ENCODE measurements around the gene AP1S2. TPM values are rescaled to one million over a fixed set of nuclear protein-coding genes. Genes with fewer than 3 reads are reported as not detected.

AP1S2 gene
- total RNA-seq, 1 experiment from 2014 or later, result 18.6 TPM

DNA sequence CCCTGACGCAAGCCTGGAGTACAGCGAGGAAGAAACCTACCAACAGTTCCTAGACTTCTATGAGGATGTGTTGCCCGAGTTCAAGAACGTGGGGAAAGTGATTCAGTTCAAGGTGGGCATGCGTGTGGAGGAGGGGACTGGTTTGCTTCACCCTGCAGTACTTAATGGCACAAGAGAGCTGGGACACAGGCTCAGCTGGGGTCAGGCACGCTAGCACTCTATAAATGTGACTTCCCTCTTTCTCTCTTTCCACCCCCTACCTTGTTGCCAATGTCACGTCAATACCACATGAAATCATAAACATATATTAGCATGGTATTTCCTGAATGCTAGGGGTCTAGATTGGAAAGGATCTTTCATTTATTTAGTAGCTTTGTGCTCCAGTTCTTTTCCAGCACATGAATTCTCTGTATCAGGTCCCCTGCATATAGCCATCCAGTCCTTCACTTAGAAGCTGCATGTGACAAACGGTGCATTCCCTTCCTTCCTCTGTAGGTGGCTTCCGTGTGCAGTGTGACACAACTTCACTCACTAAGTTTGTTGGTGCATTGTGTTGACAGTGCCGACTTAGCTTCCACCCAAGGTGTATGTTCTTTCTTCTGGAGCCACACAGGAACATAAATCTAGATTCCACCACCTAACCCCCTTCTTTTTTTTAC, 38.7 kb downstream of the AP1S2 start:
- Histone ChIP-seq H3K9me3 (no peaks in the 10 kb centered on the region), H3K27me3 (replicated peaks; ENCODE audit: control insufficient read depth, insufficient read depth, low read length) (no peaks in the 10 kb centered on the region), H3K4me3 (ENCODE audit: low read depth, low read length) (no peak overlapping the region), H3K36me3 (ENCODE audit: control insufficient read depth, insufficient read depth, low read length) (no peaks in the 10 kb centered on the region), H3K4me1 (no peaks in the 10 kb centered on the region)
- ChIA-PET CTCF (no interaction called here), POLR2A (interaction anchor here (0.6 kb wide), 1 partner anchor 39 kb away, joined by 4 read pairs; the partner anchor contains the start of gene AP1S2)
- intact Hi-C loops (cut with micrococcal nuclease; ENCODE audit: unreplicated experiment), result loop anchor here (2.0 kb wide), 1 partner anchor 157 kb away; no protein-coding TSS in a partner anchor
- no peaks in the 10 kb centered on the region for H3K27me3 Mint-ChIP-seq (ENCODE audit: insufficient read depth, unreplicated experiment)
- no peaks in the 10 kb centered on the region for H3K4me1 Mint-ChIP-seq (ENCODE audit: low read depth, unreplicated experiment)
- peak in 1 of 2 experiments; percentile 41 for TF ChIP-seq CTCF (IDR thresholded peaks at IDR 0.05; ENCODE audit: insufficient read depth in 1 of 2, low read depth in 1 of 2, low read length in 1 of 2, severe bottlenecking in 1 of 2, unreplicated experiment in 1 of 2)
- H3K4me3 Mint-ChIP-seq (ENCODE audit: unreplicated experiment), result no peak overlapping the region
- H3K27ac Mint-ChIP-seq (ENCODE audit: unreplicated experiment), result no peak overlapping the region
- peak in 1 of 2 experiments; percentile 10 for DNase-seq
- no TSS peak for BruUV-seq (replicated peaks)
- no peaks in the 10 kb centered on the region for H3K9me3 Mint-ChIP-seq (ENCODE audit: unreplicated experiment)
- peaks cover 20% of the 10 kb centered on the region for H3K36me3 Mint-ChIP-seq (ENCODE audit: insufficient read depth, unreplicated experiment)

- Mint-ChIP-seq H3K4me3 (ENCODE audit: unreplicated experiment) (no peak overlapping the region), H3K4me1 (ENCODE audit: low read depth, unreplicated experiment) (no peaks in the 10 kb centered on the region), H3K36me3 (ENCODE audit: insufficient read depth, unreplicated experiment) (peaks cover 13% of the 10 kb centered on the region), H3K27me3 (ENCODE audit: insufficient read depth, unreplicated experiment) (no peaks in the 10 kb centered on the region), H3K27ac (ENCODE audit: unreplicated experiment) (no peak overlapping the region), H3K9me3 (ENCODE audit: unreplicated experiment) (no peaks in the 10 kb centered on the region)
- POLR2A ChIA-PET, result no interaction called here
- Histone ChIP-seq H3K4me3 (ENCODE audit: low read depth, low read length) (no peak overlapping the region), H3K36me3 (ENCODE audit: control insufficient read depth, insufficient read depth, low read length) (no peaks in the 10 kb centered on the region), H3K4me1 (no peaks in the 10 kb centered on the region), H3K9me3 (no peaks in the 10 kb centered on the region), H3K27me3 (replicated peaks; ENCODE audit: control insufficient read depth, insufficient read depth, low read length) (no peaks in the 10 kb centered on the region)
- no peak for DNase-seq
- no peak for TF ChIP-seq CTCF (IDR thresholded peaks at IDR 0.05; ENCODE audit: insufficient read depth in 1 of 2, low read depth in 1 of 2, low read length in 1 of 2, severe bottlenecking in 1 of 2, unreplicated experiment in 1 of 2)
- BruUV-seq (replicated peaks), result no TSS peak
- CTCF ChIA-PET, result no interaction called here
- intact Hi-C loops (cut with micrococcal nuclease; ENCODE audit: unreplicated experiment), result no loop called here
These were observed 39.7 kb downstream of the AP1S2 start for GRCh38 chrX:15814771-15815365.

- H3K4me3 ChIP-seq (ENCODE audit: low read depth, low read length), result no peak overlapping the region
- no peaks in the 10 kb centered on the region for H3K9me3 Mint-ChIP-seq (ENCODE audit: unreplicated experiment)
- no peaks in the 10 kb centered on the region for H3K27me3 Mint-ChIP-seq (ENCODE audit: insufficient read depth, unreplicated experiment)
- no peak overlapping the region for H3K4me3 Mint-ChIP-seq (ENCODE audit: unreplicated experiment)
- H3K4me1 ChIP-seq, result no peaks in the 10 kb centered on the region
- H3K4me1 Mint-ChIP-seq (ENCODE audit: low read depth, unreplicated experiment), result no peaks in the 10 kb centered on the region
- ChIA-PET CTCF (no interaction called here), POLR2A (no interaction called here)
- no peak overlapping the region for H3K27ac Mint-ChIP-seq (ENCODE audit: unreplicated experiment)
- no peak for DNase-seq
- no peaks in the 10 kb centered on the region for H3K36me3 ChIP-seq (ENCODE audit: control insufficient read depth, insufficient read depth, low read length)
- peaks cover 22% of the 10 kb centered on the region for H3K36me3 Mint-ChIP-seq (ENCODE audit: insufficient read depth, unreplicated experiment)
- intact Hi-C loops (cut with micrococcal nuclease; ENCODE audit: unreplicated experiment), result no loop called here
- BruUV-seq (replicated peaks), result no TSS peak
- no peaks in the 10 kb centered on the region for H3K27me3 ChIP-seq (replicated peaks; ENCODE audit: control insufficient read depth, insufficient read depth, low read length)
- no peaks in the 10 kb centered on the region for H3K9me3 ChIP-seq
- no peak for TF ChIP-seq CTCF (IDR thresholded peaks at IDR 0.05; ENCODE audit: insufficient read depth in 1 of 2, low read depth in 1 of 2, low read length in 1 of 2, severe bottlenecking in 1 of 2, unreplicated experiment in 1 of 2)
These were observed 41.2 kb downstream of the AP1S2 start for GRCh38 chrX:15813416-15813815.

Measured in Caco-2 (cell line).